ENCODE measurements around the gene TSKS. TPM values are rescaled to one million over a fixed set of nuclear protein-coding genes. Genes with fewer than 3 reads are reported as not detected.

Gene TSKS
- total and polyA plus RNA-seq, 4 donors, result 0.23 to 0.83 (median 0.61) TPM

DNA sequence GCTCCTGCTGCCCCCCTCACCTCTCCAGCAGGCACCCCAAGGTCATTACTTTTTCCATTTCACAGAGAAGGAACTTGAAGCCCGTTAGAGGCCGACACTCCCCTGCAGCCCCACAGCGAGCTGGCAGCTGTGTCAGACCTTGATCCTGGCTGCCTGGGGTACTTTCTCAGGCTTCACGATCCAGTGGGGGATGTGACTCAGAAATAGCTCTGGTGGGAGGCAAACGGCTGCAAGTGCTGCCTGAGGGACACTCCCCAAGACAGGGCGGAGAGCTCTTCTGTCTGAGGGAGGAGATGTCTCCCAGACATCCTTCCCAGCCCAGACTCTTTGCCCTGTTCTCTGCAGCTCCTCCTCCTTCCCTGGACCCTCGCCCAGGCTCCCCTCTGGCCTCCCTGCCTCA, 4.8 kb downstream of the TSKS start:
- ATAC-seq (ENCODE audit: insufficient read depth, low FRiP score), result no peak
- no peaks in the 10 kb centered on the region for H3K36me3 ChIP-seq (ENCODE audit: control insufficient read depth in 4 of 4, insufficient read depth in 4 of 4, low read length in 4 of 4)
- H3K27me3 ChIP-seq (ENCODE audit: control insufficient read depth in 3 of 3, insufficient read depth in 3 of 3, low read length in 2 of 3), result no peaks in the 10 kb centered on the region
- DNase-seq, result no peak
- H3K4me3 ChIP-seq, result no peak overlapping the region
- WGBS, 2 donors, result 43 to 55% methylated on average over 7 of the region's 7 CpGs
- H3K4me1 ChIP-seq (ENCODE audit: control insufficient read depth in 5 of 5, insufficient read depth in 5 of 5, low read length in 5 of 5), result peaks cover 0 to 7% (median 0%) of the 10 kb centered on the region in 5 donors
- TF ChIP-seq, protein P1, sequence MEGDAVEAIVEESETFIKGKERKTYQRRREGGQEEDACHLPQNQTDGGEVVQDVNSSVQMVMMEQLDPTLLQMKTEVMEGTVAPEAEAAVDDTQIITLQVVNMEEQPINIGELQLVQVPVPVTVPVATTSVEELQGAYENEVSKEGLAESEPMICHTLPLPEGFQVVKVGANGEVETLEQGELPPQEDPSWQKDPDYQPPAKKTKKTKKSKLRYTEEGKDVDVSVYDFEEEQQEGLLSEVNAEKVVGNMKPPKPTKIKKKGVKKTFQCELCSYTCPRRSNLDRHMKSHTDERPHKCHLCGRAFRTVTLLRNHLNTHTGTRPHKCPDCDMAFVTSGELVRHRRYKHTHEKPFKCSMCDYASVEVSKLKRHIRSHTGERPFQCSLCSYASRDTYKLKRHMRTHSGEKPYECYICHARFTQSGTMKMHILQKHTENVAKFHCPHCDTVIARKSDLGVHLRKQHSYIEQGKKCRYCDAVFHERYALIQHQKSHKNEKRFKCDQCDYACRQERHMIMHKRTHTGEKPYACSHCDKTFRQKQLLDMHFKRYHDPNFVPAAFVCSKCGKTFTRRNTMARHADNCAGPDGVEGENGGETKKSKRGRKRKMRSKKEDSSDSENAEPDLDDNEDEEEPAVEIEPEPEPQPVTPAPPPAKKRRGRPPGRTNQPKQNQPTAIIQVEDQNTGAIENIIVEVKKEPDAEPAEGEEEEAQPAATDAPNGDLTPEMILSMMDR (IDR thresholded peaks at IDR 0.05; ENCODE audit: control extremely low read depth, extremely low read depth), result no peak
- H3K27ac ChIP-seq (ENCODE audit: low read depth in 1 of 2, low read length in 1 of 2), result no peak overlapping the region
- H3K9me3 ChIP-seq (ENCODE audit: control insufficient read depth in 4 of 4, insufficient read depth in 3 of 4, low read length in 3 of 4), result peaks cover 0 to 3% (median 0%) of the 10 kb centered on the region in 4 donors
- H3K9ac ChIP-seq (ENCODE audit: insufficient read depth in 1 of 2, low read length in 2 of 2), result no peak overlapping the region

DNA sequence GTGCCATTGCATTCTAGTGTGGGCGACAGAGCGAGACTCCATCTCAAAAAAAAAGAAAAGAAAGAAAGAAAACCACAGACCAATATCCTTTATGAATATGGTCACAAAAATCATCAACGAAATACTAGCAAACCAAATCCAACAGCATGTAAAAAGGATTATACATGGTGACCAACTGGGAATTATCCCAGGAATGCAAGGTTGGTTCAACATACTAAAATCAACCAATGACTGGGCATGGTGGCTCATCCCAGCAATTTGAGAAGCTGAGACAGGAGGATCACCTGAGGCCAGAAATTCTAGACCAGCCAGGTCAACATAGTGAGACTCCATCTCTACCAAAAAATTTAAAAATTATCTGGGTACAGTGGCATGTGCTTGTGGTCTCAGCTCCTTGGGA, 7.2 kb downstream of the TSKS start:
- H3K9ac ChIP-seq (ENCODE audit: insufficient read depth in 1 of 2, low read length in 2 of 2), result no peak overlapping the region
- peaks cover 0 to 3% (median 0%) of the 10 kb centered on the region in 4 donors for H3K9me3 ChIP-seq (ENCODE audit: control insufficient read depth in 4 of 4, insufficient read depth in 3 of 4, low read length in 3 of 4)
- TF ChIP-seq, protein P1 (IDR thresholded peaks at IDR 0.05; ENCODE audit: control extremely low read depth, extremely low read depth), result no peak
- H3K4me1 ChIP-seq (ENCODE audit: control insufficient read depth in 5 of 5, insufficient read depth in 5 of 5, low read length in 5 of 5), result no peaks in the 10 kb centered on the region
- WGBS, 2 donors, result 91 to 99% methylated on average over 3 of the region's 3 CpGs
- H3K36me3 ChIP-seq (ENCODE audit: control insufficient read depth in 4 of 4, insufficient read depth in 4 of 4, low read length in 4 of 4), result no peaks in the 10 kb centered on the region
- no peak overlapping the region for H3K4me3 ChIP-seq
- DNase-seq (no peak), ATAC-seq (ENCODE audit: insufficient read depth, low FRiP score) (no peak)
- no peak overlapping the region for H3K27ac ChIP-seq (ENCODE audit: low read depth in 1 of 2, low read length in 1 of 2)
- no peaks in the 10 kb centered on the region for H3K27me3 ChIP-seq (ENCODE audit: control insufficient read depth in 3 of 3, insufficient read depth in 3 of 3, low read length in 2 of 3)

DNA sequence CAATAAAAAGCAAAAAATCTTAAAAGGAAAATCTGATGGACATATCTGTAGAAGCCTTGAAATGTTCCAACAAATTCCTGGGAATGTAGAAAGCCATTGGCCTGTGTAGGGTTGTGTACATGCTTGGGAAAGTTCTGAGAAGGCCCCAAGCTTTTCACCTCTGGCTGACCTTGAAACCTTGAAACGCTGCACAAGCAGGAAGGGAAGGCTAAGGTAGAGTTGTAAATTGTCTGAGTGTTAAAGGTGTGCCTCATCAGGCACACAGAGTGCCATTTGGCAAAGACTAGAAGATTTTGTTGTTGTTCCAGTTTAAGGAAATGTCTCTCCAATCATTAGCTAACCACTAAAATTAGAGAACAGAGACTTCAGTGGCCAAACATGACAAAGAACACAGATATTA, 10.4 kb downstream of the TSKS start:
- 73 to 74% methylated on average over 1 of the region's 1 CpG for WGBS, 2 donors
- H3K27ac ChIP-seq (ENCODE audit: low read depth in 1 of 2, low read length in 1 of 2), result no peak overlapping the region

More for the DNA sequence above, 10.4 kb downstream of the TSKS start:
- no peak overlapping the region for H3K9ac ChIP-seq (ENCODE audit: insufficient read depth in 1 of 2, low read length in 2 of 2)
- no peaks in the 10 kb centered on the region for H3K36me3 ChIP-seq (ENCODE audit: control insufficient read depth in 4 of 4, insufficient read depth in 4 of 4, low read length in 4 of 4)
- no peaks in the 10 kb centered on the region for H3K4me1 ChIP-seq (ENCODE audit: control insufficient read depth in 5 of 5, insufficient read depth in 5 of 5, low read length in 5 of 5)
- ATAC-seq (ENCODE audit: insufficient read depth, low FRiP score) (no peak), DNase-seq (no peak)
- no peak overlapping the region for H3K4me3 ChIP-seq
- TF ChIP-seq, protein P1 (IDR thresholded peaks at IDR 0.05; ENCODE audit: control extremely low read depth, extremely low read depth), result no peak
- H3K9me3 ChIP-seq (ENCODE audit: control insufficient read depth in 4 of 4, insufficient read depth in 3 of 4, low read length in 3 of 4), result peaks cover 0 to 3% (median 0%) of the 10 kb centered on the region in 4 donors
- H3K27me3 ChIP-seq (ENCODE audit: control insufficient read depth in 3 of 3, insufficient read depth in 3 of 3, low read length in 2 of 3), result no peaks in the 10 kb centered on the region

Measured in lung (tissue), 12 donors.